ENCODE data around the gene AGBL4.

GRCh38 chr1:48969971-48970370 lies 1053.8 kb downstream of the AGBL4 start:
- no peak for TF ChIP-seq POLR2A (IDR thresholded peaks at IDR 0.05)
- TF ChIP-seq, protein P1, sequence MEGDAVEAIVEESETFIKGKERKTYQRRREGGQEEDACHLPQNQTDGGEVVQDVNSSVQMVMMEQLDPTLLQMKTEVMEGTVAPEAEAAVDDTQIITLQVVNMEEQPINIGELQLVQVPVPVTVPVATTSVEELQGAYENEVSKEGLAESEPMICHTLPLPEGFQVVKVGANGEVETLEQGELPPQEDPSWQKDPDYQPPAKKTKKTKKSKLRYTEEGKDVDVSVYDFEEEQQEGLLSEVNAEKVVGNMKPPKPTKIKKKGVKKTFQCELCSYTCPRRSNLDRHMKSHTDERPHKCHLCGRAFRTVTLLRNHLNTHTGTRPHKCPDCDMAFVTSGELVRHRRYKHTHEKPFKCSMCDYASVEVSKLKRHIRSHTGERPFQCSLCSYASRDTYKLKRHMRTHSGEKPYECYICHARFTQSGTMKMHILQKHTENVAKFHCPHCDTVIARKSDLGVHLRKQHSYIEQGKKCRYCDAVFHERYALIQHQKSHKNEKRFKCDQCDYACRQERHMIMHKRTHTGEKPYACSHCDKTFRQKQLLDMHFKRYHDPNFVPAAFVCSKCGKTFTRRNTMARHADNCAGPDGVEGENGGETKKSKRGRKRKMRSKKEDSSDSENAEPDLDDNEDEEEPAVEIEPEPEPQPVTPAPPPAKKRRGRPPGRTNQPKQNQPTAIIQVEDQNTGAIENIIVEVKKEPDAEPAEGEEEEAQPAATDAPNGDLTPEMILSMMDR (IDR thresholded peaks at IDR 0.05), result no peak
